Subcutaneous adipose tissue (tissue), 4 donors: ENCODE data around the gene ORAI3. TPM values are rescaled to one million over a fixed set of nuclear protein-coding genes. Genes with fewer than 3 reads are reported as not detected.

ENCODE experiments used
- CTCF ChIP-seq: fragments of 450-650 bp; IDR thresholded peaks from one replicate; pipeline ENCODE4 v1.5.1; 2016; ENCODE audit warnings: low read depth, mild to moderate bottlenecking, control low read depth, antibody characterized with exemption, moderate library complexity
- total RNA-seq, 4 donors: library from RNA; depleted of rRNA; stranded (reverse); fragments of >200 nt; gene quantifications; one replicate each; pipeline ENCODE4 v1.1.0, GENCODE V29; 2016

The ORAI3 gene
- total RNA-seq, 4 donors from 2014 or later: 13.4 to 41.1 (median 36.3) TPM

GRCh38 chr16:30951193-30951592 lies 2.3 kb downstream of the ORAI3 start:
- TF ChIP-seq CTCF: no peak

DNA sequence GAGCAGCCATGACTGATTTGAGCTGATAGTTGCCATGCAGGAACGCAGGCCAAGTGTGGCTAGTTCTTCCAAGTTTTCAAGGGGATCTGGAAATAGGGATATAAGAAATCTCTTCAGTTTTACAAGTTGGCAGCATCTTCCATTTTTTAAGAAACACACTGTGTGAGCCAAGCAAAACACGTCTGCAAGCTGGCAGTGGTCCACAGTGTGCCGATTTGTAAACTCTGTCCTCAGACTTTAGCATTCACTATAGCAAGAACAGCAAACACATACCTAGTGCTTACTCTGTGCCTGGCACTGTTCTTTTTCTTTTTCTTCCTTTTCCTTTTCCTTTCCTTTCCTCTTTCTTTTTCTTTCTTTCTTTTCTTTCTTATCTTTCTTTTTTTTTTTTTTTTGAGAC lies 2.9 kb downstream of the ORAI3 start:
- no peak for TF ChIP-seq CTCF

- no peak for TF ChIP-seq CTCF
These were observed 4.2 kb downstream of the ORAI3 start for GRCh38 chr16:30953111-30953510.

- no peak for TF ChIP-seq CTCF
These were observed 4.8 kb downstream of the ORAI3 start for GRCh38 chr16:30953511-30954124.

- TF ChIP-seq CTCF: no peak
These were observed 6.1 kb downstream of the ORAI3 start for GRCh38 chr16:30954993-30955392.

- no peak for TF ChIP-seq CTCF
These were observed 8.0 kb downstream of the ORAI3 start for GRCh38 chr16:30956601-30957455.

DNA sequence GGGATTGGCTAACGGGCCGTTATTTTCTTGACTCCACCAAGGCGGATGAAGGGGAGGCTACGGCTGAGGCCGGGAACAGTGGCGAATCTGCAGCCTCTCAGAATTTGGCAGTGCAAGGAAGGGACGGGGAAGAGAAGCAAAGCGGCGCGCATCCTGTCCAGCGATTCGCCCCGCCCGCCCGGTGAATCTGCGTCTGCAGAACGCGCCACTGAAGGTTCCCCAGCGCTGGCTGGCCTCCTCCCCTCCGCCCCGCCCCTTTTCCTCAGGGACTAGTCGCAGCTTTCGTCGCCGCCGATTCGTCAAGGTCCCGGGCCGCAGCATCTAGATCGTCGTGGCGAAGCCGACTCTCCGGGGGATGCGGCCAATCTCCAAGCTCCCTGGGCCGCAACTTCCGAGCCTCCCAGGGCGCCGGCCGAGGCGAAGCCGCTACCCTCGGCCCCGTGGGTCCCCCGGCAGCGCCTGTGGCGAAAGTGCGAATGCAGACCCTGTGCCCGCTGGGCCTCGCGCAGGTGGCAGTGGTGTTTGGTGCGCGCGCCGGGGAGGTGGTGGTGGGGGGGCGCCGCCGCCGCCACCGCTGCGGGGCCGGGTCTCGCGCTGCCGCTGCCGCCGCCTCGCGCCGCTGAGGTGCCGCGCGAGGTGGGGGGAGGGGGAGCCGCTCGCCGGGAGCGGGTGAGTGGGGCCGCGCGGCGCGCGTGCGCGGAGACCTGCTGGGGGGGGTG lies 8.7 kb downstream of the ORAI3 start, which contains the start of gene SETD1A:
TSS of gene SETD1A (plus strand) at position 299 of the 719 bp plus-strand sequence. CDS start 978 bp downstream, outside the sequence.
- TF ChIP-seq CTCF: no peak
